Effector memory CD4-positive, alpha-beta T cell (primary cell): Measurements from ENCODE around the gene PAFAH2.

Source experiments
- DNase-seq, 3 donors: peaks; one replicate each; pipeline ENCODE4 v3.0.0-alpha.2; 2020
- H3K27ac ChIP-seq: 2 replicates; pipeline ENCODE4 v1.7.0; 2013; ENCODE audit warnings: mild to moderate bottlenecking, low read length, moderate library complexity; ENCODE audit not compliant: insufficient read depth, poor library complexity, severe bottlenecking
- H3K27me3 ChIP-seq: replicated peaks from 2 replicates; pipeline ENCODE4 v1.7.0; 2013; ENCODE audit warnings: mild to moderate bottlenecking, low read length; ENCODE audit not compliant: insufficient read depth, control insufficient read depth, poor library complexity, severe bottlenecking
- H3K36me3 ChIP-seq: 2 replicates; pipeline ENCODE4 v1.7.0; 2013; ENCODE audit warnings: mild to moderate bottlenecking, low read length, moderate library complexity; ENCODE audit not compliant: control insufficient read depth, insufficient read depth
- H3K4me1 ChIP-seq: 2 replicates; pipeline ENCODE4 v1.7.0; 2013; ENCODE audit warnings: low read length, mild to moderate bottlenecking; ENCODE audit not compliant: control insufficient read depth, insufficient read depth, poor library complexity, severe bottlenecking
- H3K4me3 ChIP-seq: 2 replicates; pipeline ENCODE4 v1.7.0; 2013; ENCODE audit warnings: low read length, low read depth, mild to moderate bottlenecking; ENCODE audit not compliant: insufficient read depth, poor library complexity, severe bottlenecking
- H3K9me3 ChIP-seq: 2 replicates; pipeline ENCODE4 v1.7.0; 2013; ENCODE audit warnings: mild to moderate bottlenecking, low read length, moderate library complexity; ENCODE audit not compliant: control insufficient read depth

PAFAH2 gene

GRCh38 chr1:26021647-26022403, 24.0 kb upstream of the PAFAH2 start, which contains the start of gene EXTL1:
EXTL1 (plus strand) TSS chr1:26021775; CDS start chr1:26022647, 872 bp downstream.
- Histone ChIP-seq H3K27me3 (no peaks in the 10 kb centered on the region), H3K36me3 (no peaks in the 10 kb centered on the region), H3K27ac (no peak within 1 kb of the TSS), H3K4me1 (no peaks in the 10 kb centered on the region), H3K9me3 (no peaks in the 10 kb centered on the region), H3K4me3 (no peak within 1 kb of the TSS)
- DNase-seq: no peak

DNA sequence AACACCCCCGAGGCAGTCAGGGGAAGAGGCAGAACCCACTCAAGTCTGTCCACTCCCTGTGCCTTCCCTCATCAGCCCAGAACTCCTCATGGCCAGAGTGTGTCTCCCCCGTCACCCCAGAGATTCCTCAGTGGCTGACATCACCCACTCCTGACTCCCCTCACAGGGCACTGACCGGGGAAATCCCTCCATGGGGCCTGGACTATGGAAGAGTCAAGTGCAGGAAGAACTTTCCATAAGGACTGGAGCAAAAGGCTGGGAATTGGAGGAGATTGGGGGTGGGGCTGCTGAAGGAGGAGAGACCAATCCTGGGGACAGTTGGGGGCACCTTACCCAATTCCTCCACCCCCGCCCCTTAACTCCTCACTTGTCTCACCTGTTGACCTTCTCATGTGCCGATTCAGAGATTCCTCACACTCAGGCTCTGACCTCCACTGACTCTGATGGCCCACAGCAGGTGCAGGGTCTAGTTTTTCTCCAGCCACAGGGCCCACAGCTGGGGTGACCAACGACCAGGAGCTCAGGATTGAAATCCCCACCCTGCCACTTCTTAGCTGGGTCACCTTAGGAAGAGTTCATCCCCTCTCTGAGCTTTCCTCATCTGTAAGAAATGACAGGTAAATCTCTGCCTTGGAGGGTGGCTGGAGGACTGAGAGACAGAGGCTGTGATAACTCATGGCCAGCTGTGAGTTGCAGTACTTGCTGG, 23.2 kb upstream of the PAFAH2 start:
- no peak for DNase-seq
- Histone ChIP-seq H3K27me3 (no peaks in the 10 kb centered on the region), H3K36me3 (no peaks in the 10 kb centered on the region), H3K4me1 (no peaks in the 10 kb centered on the region), H3K4me3 (no peak overlapping the region), H3K9me3 (no peaks in the 10 kb centered on the region), H3K27ac (no peak overlapping the region)

DNA sequence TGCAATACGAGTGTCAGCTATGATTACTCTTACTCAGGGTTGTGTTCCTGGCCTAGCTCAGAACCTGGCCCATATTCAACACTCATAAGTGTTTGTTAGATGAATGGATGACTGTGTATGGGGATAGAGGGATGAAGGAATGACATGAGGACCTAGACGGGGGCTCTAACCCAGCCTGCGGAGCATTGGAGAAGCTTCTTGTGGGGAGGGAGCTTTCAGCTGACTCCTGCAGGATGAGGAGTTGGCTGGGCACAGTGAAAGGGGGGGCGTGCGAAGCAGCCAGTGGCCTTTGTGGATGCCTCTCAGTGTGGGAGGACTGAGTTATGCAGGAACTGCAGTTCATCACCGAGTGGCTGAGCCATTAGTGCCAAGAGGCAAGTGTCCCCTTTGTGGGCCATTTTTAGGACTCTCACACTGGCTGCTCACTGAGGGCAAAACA, 22.5 kb upstream of the PAFAH2 start:
- Histone ChIP-seq H3K4me3 (no peak overlapping the region), H3K4me1 (no peaks in the 10 kb centered on the region), H3K9me3 (no peaks in the 10 kb centered on the region), H3K27ac (no peak overlapping the region), H3K36me3 (no peaks in the 10 kb centered on the region), H3K27me3 (no peaks in the 10 kb centered on the region)
- no peak for DNase-seq

DNA sequence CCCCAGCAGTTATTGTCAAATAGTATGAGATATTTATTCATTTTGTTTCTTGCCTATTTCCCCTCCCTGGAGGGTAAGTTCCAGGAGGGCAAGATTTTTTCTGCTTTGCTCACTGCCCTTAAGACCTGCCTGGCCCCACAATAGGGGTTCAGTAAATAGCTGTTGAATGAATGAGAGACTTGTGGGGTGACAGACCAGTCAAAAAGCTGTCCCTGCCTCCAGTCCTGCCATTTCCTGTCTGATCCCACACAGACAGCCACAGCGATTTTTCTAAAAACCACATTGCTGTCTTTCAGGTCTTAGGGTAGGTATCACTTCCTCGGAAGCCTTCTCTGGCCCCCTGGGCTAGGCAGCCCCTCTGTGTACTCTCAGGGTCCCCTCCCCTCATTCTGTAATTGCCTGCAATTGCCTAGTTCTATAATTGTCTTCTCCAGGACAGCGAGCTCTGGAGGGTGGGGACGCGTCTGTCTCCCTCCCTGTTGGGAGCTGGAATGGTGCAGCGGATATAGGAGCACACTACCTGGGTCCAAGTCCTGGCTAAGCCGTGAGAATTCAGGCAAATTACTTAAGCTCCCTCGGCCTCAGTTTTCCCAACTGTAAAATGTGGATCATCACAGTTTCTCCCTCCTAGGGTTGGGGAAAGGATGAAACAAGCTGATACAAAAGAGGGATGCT, 21.9 kb upstream of the PAFAH2 start:
- no peak for DNase-seq

DNA sequence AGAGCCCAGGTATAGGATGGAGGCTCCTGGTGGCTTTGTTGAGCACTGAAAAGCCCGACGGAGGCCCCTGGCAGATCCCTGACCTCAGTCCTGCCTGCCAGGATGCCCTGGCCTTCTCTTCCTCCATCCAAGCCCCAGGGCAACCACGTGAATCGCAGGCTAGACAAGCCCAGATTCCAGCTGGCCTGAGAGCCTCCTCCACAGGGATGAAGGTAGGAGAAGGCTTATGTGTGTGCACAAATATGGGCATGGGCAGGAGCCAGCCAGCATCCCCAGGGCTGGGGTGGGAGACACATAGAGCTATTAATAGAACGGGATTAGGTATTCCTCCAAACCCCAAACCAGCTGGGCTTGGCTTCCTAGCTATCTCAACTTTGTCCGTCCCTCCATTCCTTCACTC, 19.7 kb upstream of the PAFAH2 start:
- Histone ChIP-seq H3K9me3 (no peaks in the 10 kb centered on the region), H3K4me1 (no peaks in the 10 kb centered on the region), H3K27ac (no peak overlapping the region), H3K4me3 (no peak overlapping the region), H3K36me3 (no peaks in the 10 kb centered on the region), H3K27me3 (no peaks in the 10 kb centered on the region)
- no peak for DNase-seq

More for the DNA sequence above, 21.9 kb upstream of the PAFAH2 start:
- Histone ChIP-seq H3K27me3 (no peaks in the 10 kb centered on the region), H3K4me3 (no peak overlapping the region), H3K27ac (no peak overlapping the region), H3K4me1 (no peaks in the 10 kb centered on the region), H3K36me3 (no peaks in the 10 kb centered on the region), H3K9me3 (no peaks in the 10 kb centered on the region)

- Histone ChIP-seq H3K4me3 (no peak overlapping the region), H3K36me3 (no peaks in the 10 kb centered on the region), H3K27ac (no peak overlapping the region), H3K4me1 (no peaks in the 10 kb centered on the region), H3K27me3 (no peaks in the 10 kb centered on the region), H3K9me3 (no peaks in the 10 kb centered on the region)
- no peak for DNase-seq
Measured at GRCh38 chr1:26016953-26017545, 19.2 kb upstream of the PAFAH2 start.

GRCh38 chr1:26016258-26016952, 18.5 kb upstream of the PAFAH2 start:
- no peak for DNase-seq
- H3K4me1 ChIP-seq: no peaks in the 10 kb centered on the region

DNA sequence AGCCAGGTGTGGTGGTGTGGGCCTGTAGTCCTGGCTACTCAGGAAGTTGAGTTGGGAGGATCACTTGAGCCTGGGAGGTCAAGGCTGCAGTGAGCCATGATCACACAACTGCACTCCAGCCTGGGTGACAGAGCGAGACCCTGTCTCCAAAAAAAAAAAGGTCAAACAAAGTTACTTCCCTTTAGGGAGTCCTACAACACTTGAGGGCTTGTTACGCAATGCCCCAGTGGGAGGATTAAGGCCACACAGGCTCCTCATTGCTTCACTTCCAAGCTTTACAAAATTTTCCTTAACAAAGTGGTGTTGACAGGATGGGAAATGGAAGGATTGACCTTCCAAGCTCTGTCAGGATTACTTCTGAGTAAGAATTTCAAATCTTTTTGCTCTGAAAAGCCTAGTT, 17.5 kb upstream of the PAFAH2 start:
- Histone ChIP-seq H3K36me3 (no peaks in the 10 kb centered on the region), H3K27me3 (no peaks in the 10 kb centered on the region), H3K9me3 (no peaks in the 10 kb centered on the region), H3K4me1 (no peaks in the 10 kb centered on the region), H3K4me3 (no peak overlapping the region), H3K27ac (no peak overlapping the region)
- no peak for DNase-seq

More at GRCh38 chr1:26016258-26016952, 18.5 kb upstream of the PAFAH2 start:
- Histone ChIP-seq H3K9me3 (no peaks in the 10 kb centered on the region), H3K36me3 (no peaks in the 10 kb centered on the region), H3K4me3 (no peak overlapping the region), H3K27me3 (no peaks in the 10 kb centered on the region), H3K27ac (no peak overlapping the region)

DNA sequence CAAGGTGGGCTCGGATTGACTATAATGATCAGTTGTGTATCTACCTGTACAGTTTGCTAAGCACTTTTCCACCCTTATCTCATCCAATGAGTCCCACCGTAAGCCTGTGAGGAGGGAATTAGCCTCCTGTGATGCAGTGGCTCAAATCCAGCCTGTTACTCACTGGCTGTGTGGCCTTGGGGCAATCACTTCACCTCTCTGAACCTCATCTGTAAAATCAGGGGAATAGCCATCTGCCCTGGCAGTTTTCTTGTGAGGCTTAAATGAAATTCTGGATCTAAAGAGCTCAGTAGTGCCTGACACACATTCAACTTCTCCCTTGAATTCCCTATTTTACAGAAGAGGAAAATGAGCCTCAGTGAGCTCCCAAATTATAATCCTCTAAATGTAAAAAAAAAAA, 16.3 kb upstream of the PAFAH2 start:
- H3K36me3 ChIP-seq: no peaks in the 10 kb centered on the region
- H3K4me1 ChIP-seq: no peaks in the 10 kb centered on the region
- H3K4me3 ChIP-seq: no peak overlapping the region
- no peaks in the 10 kb centered on the region for H3K27me3 ChIP-seq
- DNase-seq: no peak
- H3K27ac ChIP-seq: no peak overlapping the region
- H3K9me3 ChIP-seq: no peaks in the 10 kb centered on the region
